Cardiac muscle cell (in vitro differentiated cells and primary cell): ENCODE results near the gene LRFN4. TPM values are rescaled to one million over a fixed set of nuclear protein-coding genes. Genes with fewer than 3 reads are reported as not detected.
A peak's percentile ranks its signal among the peaks of the same experiment; 100 is the strongest.

Experiments
- DNase-seq, 2 donors: peaks; one replicate each; pipeline versions ENCODE4 v3.0.0 to v3.0.0-alpha.2; 2010 to 2017; ENCODE audit warnings: low read depth in 1 of 2, low spot score in 1 of 2
- H3K27ac ChIP-seq: fragments of 200-600 bp; sonication (generic); 2 replicates; pipeline ENCODE4 v1.5.1; 2016
- H3K27me3 ChIP-seq: fragments of 200-600 bp; sonication (generic); 2 replicates; pipeline ENCODE4 v1.6.0; 2016; ENCODE audit warnings: control low read depth
- H3K36me3 ChIP-seq: fragments of 200-600 bp; sonication (generic); 2 replicates; pipeline ENCODE4 v1.5.1; 2016; ENCODE audit warnings: control low read depth
- H3K4me1 ChIP-seq: fragments of 200-600 bp; sonication (generic); 2 replicates; pipeline ENCODE4 v1.8.1; 2017; ENCODE audit warnings: low read depth, mild to moderate bottlenecking, mixed run types
- H3K4me3 ChIP-seq: fragments of 200-600 bp; sonication (generic); 2 replicates; pipeline ENCODE4 v1.5.1; 2016; ENCODE audit warnings: mild to moderate bottlenecking
- H3K9me3 ChIP-seq: fragments of 200-600 bp; sonication (generic); 2 replicates; pipeline ENCODE4 v1.5.1; 2017; ENCODE audit warnings: low read depth, mild to moderate bottlenecking, control low read depth
- CTCF ChIP-seq: IDR thresholded peaks from 2 replicates; pipeline ENCODE4 v1.5.1; 2012; ENCODE audit warnings: low read depth, mild to moderate bottlenecking, low read length
- polyA plus RNA-seq: library from polyadenylated mRNA; unstranded; fragments of >200 nt; fragmentation: Nextera tagmentation; extraction: Ambion mirVana; gene quantifications from 2 replicates; pipeline ENCODE4 v1.2.1, GENCODE V29; 2016
- total RNA-seq: library from RNA; depleted of rRNA; stranded (reverse); fragments of >200 nt; gene quantifications from 2 replicates; pipeline ENCODE4 v1.2.3, GENCODE V29; 2016

Gene LRFN4
- total and polyA plus RNA-seq, 2 experiments from 2014 or later = 41.6 to 50.4 TPM

- Histone ChIP-seq H3K27me3 (no peaks in the 10 kb centered on the region), H3K27ac (no peak overlapping the region), H3K9me3 (no peaks in the 10 kb centered on the region), H3K36me3 (no peaks in the 10 kb centered on the region), H3K4me3 (no peak overlapping the region), H3K4me1 (no peaks in the 10 kb centered on the region)
- no peak for TF ChIP-seq CTCF
- DNase-seq = no peak
Measured at GRCh38 chr11:66904981-66905521, 48.2 kb downstream of the LRFN4 start.

- no peaks in the 10 kb centered on the region for H3K36me3 ChIP-seq
- no peak for TF ChIP-seq CTCF
- H3K27ac ChIP-seq = no peak overlapping the region
- no peaks in the 10 kb centered on the region for H3K4me1 ChIP-seq
- no peak for DNase-seq
- no peaks in the 10 kb centered on the region for H3K27me3 ChIP-seq
- H3K9me3 ChIP-seq = no peaks in the 10 kb centered on the region
- no peak overlapping the region for H3K4me3 ChIP-seq
Measured at GRCh38 chr11:66905631-66906030, 48.8 kb downstream of the LRFN4 start.

GRCh38 chr11:66906061-66906733 is 49.3 kb downstream of the LRFN4 start:
- Histone ChIP-seq H3K36me3 (no peaks in the 10 kb centered on the region), H3K4me3 (no peak overlapping the region), H3K27ac (no peak overlapping the region), H3K27me3 (no peaks in the 10 kb centered on the region), H3K9me3 (no peaks in the 10 kb centered on the region), H3K4me1 (no peaks in the 10 kb centered on the region)
- TF ChIP-seq CTCF = no peak
- peak in 1 of 2 donors; percentile 55 for DNase-seq

- no peaks in the 10 kb centered on the region for H3K36me3 ChIP-seq
- H3K27ac ChIP-seq = no peak overlapping the region
- no peak for DNase-seq
- no peak for TF ChIP-seq CTCF
- H3K27me3 ChIP-seq = no peaks in the 10 kb centered on the region
- H3K4me1 ChIP-seq = no peaks in the 10 kb centered on the region
- no peak overlapping the region for H3K4me3 ChIP-seq
- H3K9me3 ChIP-seq = no peaks in the 10 kb centered on the region
Measured at GRCh38 chr11:66907751-66908630, 51.1 kb downstream of the LRFN4 start.

GRCh38 chr11:66909181-66909580 is 52.3 kb downstream of the LRFN4 start:
- Histone ChIP-seq H3K27ac (no peak overlapping the region), H3K27me3 (no peaks in the 10 kb centered on the region), H3K36me3 (no peaks in the 10 kb centered on the region), H3K4me3 (no peak overlapping the region), H3K9me3 (no peaks in the 10 kb centered on the region), H3K4me1 (no peaks in the 10 kb centered on the region)
- no peak for TF ChIP-seq CTCF
- DNase-seq = no peak
